MCF 10A (cell line): ENCODE data around the gene GMDS. TPM values are rescaled to one million over a fixed set of nuclear protein-coding genes. Genes with fewer than 3 reads are reported as not detected.
"Not testable (repeated sequence)": the region's sequence is repeated elsewhere in the genome, so short reads cannot be mapped to it uniquely, and the experiment has no call there.

Experiments used
- BruUV-seq: library from RNA; stranded (reverse); fragments of 400-500 nt; replicated peaks from 2 replicates; lab custom pipeline; 2021; lab: Mats Ljungman, UMichigan
- CTCF ChIA-PET: fragments of 300-600 bp; sonication (Branson Sonifier 250); formaldehyde crosslinking; extraction: SDS; loops from one replicate; lab custom pipeline; 2021; ENCODE audit warnings: antibody characterized with exemption, inconsistent platforms; lab: Yijun Ruan, JAX
- POLR2A ChIA-PET: fragments of 300-600, 350-650 bp; sonication (Branson Sonifier 250); formaldehyde crosslinking; extraction: SDS; loops from one replicate; lab custom pipeline; 2020; ENCODE audit warnings: antibody characterized with exemption, inconsistent platforms; lab: Yijun Ruan, JAX
- DNase-seq: peaks from one replicate; pipeline ENCODE4 v3.0.0-alpha.2; 2018; ENCODE audit not compliant: unreplicated experiment
- H3K27ac Mint-ChIP-seq: one replicate; pipeline ENCODE4 v1.8.0; 2022; ENCODE audit warnings: mild to moderate bottlenecking, low read depth, mixed read lengths; ENCODE audit not compliant: unreplicated experiment
- H3K27me3 Mint-ChIP-seq: one replicate; pipeline ENCODE4 v1.8.0; 2022; ENCODE audit warnings: mixed read lengths; ENCODE audit not compliant: insufficient read depth, unreplicated experiment
- H3K36me3 Mint-ChIP-seq: one replicate; pipeline ENCODE4 v1.8.0; 2022; ENCODE audit warnings: mild to moderate bottlenecking, moderate library complexity, mixed read lengths; ENCODE audit not compliant: insufficient read depth, unreplicated experiment
- H3K4me1 Mint-ChIP-seq: one replicate; pipeline ENCODE4 v1.8.0; 2022; ENCODE audit warnings: mixed read lengths; ENCODE audit not compliant: insufficient read depth, unreplicated experiment
- H3K4me3 Mint-ChIP-seq: one replicate; pipeline ENCODE4 v1.8.0; 2022; ENCODE audit warnings: mild to moderate bottlenecking, moderate library complexity, mixed read lengths; ENCODE audit not compliant: unreplicated experiment
- H3K9me3 Mint-ChIP-seq: one replicate; pipeline ENCODE4 v1.8.0; 2022; ENCODE audit warnings: mixed read lengths; ENCODE audit not compliant: unreplicated experiment
- CTCF ChIP-seq: fragments of 200-600 bp; IDR thresholded peaks from one replicate; pipeline ENCODE4 v1.8.0; 2022; ENCODE audit warnings: antibody characterized with exemption, mild to moderate bottlenecking; ENCODE audit not compliant: unreplicated experiment
- intact Hi-C: fragments of 100-400 bp; cut with micrococcal nuclease; formaldehyde crosslinking; loops from 2 replicates; pipeline ENCODE4 v1.14.1; 2022
- total RNA-seq: library from RNA; stranded (reverse); gene quantifications from 2 replicates; pipeline ENCODE4 v1.2.3, GENCODE V29; 2022

The GMDS gene
- total RNA-seq, 1 experiment from 2014 or later = 24.9 TPM

DNA sequence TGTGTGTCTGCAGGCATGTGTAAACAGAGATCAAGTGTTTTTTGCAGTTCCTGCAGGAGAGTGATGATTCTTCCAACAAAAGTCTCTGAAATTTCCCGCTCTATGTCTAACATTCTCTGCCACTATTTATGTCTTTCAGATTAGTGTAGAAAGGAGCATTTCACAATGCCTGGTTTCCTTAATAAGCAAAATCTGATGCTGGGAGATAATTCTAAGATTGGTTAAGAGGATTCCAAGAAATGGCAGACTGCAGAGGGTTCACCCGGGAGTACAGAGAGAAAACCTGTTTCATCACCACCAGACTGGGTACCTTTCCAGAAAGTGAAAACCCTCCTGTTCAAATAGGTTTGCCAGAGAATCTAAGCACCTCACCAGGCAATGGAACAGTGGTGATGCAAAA, 573.0 kb downstream of the GMDS start:
- intact Hi-C loops = no loop called here
- CTCF ChIA-PET = interaction anchor here (0.6 kb wide), 1 partner anchor 631 kb away, joined by 3 read pairs; no protein-coding TSS in a partner anchor
- Mint-ChIP-seq H3K9me3 (no peaks in the 10 kb centered on the region), H3K27me3 (no peaks in the 10 kb centered on the region), H3K36me3 (no peaks in the 10 kb centered on the region), H3K27ac (no peak overlapping the region), H3K4me3 (no peak overlapping the region), H3K4me1 (peaks cover 6% of the 10 kb centered on the region)
- TF ChIP-seq CTCF = no peak
- no TSS peak for BruUV-seq
- POLR2A ChIA-PET = no interaction called here
- no peak for DNase-seq

DNA sequence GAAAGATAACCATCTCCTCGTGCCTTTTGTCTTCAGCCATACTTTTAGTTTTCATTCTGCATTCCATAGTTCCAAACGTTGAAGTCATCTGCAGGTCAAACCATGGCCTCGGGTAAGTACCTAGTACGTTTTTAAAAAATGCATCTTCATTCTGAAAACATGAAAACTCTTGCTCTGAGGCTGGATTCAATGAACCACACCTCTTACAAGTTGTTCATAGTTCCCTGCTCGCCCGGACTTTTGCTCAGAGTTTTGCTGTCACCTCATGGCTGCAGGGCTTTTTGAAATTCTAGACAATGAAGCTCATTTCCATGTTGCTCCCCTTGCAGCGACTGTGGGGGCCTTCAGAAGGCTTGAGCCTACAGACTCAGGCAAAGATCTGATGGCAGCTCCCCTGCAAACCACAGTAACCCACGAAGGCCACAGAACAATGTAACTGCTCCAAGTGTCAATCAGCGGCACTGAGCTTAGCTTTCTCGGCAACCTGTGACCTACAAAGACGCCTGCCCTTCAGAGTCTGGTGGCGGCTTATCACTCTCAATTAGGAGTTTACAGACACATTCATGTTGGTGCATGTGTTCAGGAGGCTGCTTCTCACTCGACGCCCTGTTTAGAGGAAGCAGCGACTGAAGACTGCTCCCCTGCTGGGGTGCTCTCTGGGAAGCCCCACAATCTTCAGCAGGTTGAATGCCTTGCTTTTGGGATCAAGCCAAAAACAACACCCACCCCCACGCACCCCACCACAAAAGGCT, 574.5 kb downstream of the GMDS start:
- Mint-ChIP-seq H3K4me1 (peaks cover 6% of the 10 kb centered on the region), H3K27ac (no peak overlapping the region), H3K36me3 (no peaks in the 10 kb centered on the region), H3K27me3 (no peaks in the 10 kb centered on the region), H3K9me3 (no peaks in the 10 kb centered on the region), H3K4me3 (no peak overlapping the region)
- ChIA-PET POLR2A (interaction anchor here (1.0 to 1.4 kb wide), 3 partner anchors 14 to 61 kb away, joined by 3 to 4 read pairs (median 4); partner anchors contain the start of gene FOXC1), CTCF (interaction anchor here (1.1 to 1.4 kb wide), 2 partner anchors 14 to 63 kb away, joined by 5 read pairs; no protein-coding TSS in a partner anchor)
- intact Hi-C loops = no loop called here
- no peak for TF ChIP-seq CTCF
- no peak for DNase-seq
- BruUV-seq = no TSS peak

GRCh38 chr6:1669996-1670395, 575.4 kb downstream of the GMDS start:
- no peaks in the 10 kb centered on the region for H3K36me3 Mint-ChIP-seq
- POLR2A ChIA-PET = interaction anchor here (0.6 to 1.4 kb wide), 4 partner anchors 15 to 277 kb away, joined by 3 to 4 read pairs (median 4); partner anchors contain the start of gene FOXC1
- CTCF ChIA-PET = interaction anchor here (0.5 to 1.4 kb wide), 6 partner anchors 9 to 774 kb away, joined by 3 to 7 read pairs (median 4); no protein-coding TSS in a partner anchor
- intact Hi-C loops = no loop called here
- H3K4me3 Mint-ChIP-seq = no peak overlapping the region
- DNase-seq = no peak
- H3K9me3 Mint-ChIP-seq = no peaks in the 10 kb centered on the region
- no TSS peak for BruUV-seq
- no peaks in the 10 kb centered on the region for H3K27me3 Mint-ChIP-seq
- TF ChIP-seq CTCF = no peak
- no peak overlapping the region for H3K27ac Mint-ChIP-seq
- peaks cover 6% of the 10 kb centered on the region for H3K4me1 Mint-ChIP-seq

DNA sequence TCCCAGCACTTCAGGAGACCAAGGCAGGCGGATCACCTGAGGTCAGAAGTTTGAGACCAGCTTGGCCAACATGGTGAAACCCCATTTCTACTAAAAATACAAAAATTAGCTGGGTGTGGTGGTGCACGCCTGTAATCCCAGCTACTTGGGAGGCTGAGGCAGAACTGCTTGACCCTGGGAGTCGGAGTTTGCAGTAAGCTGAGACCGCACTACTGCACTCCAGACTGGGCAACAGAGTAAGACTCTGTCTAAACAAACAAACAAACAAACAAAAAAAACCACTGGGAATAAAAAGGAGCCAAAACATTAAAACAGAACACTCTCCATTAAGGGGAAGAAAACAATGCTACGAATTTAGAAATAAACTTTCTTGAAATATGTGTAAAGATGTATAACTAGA, 576.9 kb downstream of the GMDS start:
- DNase-seq, H3K27ac Mint-ChIP-seq, H3K4me3 Mint-ChIP-seq, POLR2A ChIA-PET, CTCF ChIA-PET, H3K27me3 Mint-ChIP-seq, H3K9me3 Mint-ChIP-seq, H3K4me1 Mint-ChIP-seq, H3K36me3 Mint-ChIP-seq, BruUV-seq, intact Hi-C loops: not testable (repeated sequence)
